OCI-LY3 (cell line): ENCODE measurements around the gene ISL1.

Experiments used
- CTCF ChIP-seq: fragments of 200-600, 300-600 bp; sonication (generic); IDR thresholded peaks from 2 replicates; pipeline ENCODE4 v1.5.1; 2014; ENCODE audit warnings: antibody characterized with exemption, low read length, low read depth
- EZH2phosphoT487 ChIP-seq: fragments of 200-600 bp; shearing (Covaris generic); IDR thresholded peaks from 2 replicates; pipeline ENCODE4 v1.6.1; 2018; ENCODE audit warnings: antibody characterized with exemption, mixed run types, low read depth

DNA sequence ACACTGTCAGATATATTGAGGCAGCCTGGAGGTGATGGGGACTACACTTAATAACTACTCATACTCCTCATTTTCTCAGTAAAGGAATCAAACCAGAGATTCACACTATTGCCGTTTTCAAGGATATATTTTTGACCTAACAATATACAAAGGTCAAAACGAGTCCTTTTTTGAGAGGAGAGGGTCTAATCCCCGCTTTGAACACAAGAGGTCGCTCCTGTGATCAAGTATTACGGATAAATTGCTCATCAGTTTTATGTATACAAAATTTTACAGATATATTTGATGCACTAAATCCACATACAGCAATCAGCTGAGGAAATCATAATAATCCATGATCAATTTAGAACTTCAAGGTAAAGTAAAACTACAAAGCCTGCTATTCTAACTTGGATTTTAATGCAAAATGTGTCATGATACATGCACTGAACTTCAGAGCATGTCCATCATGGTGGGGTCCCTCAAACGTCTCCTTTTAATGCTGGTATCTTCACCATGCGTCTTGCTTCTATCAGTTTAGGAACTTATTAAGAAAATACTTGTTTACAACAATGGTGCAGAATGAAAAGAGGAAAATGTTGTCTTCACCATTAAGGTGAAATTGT, 2.5 kb upstream of the ISL1 start:
- TF ChIP-seq EZH2phosphoT487 (no peak), CTCF (peak; percentile 67)
